ENCODE results near the gene ZBTB39.
"Not testable (repeated sequence)": the region's sequence is repeated elsewhere in the genome, so short reads cannot be mapped to it uniquely, and the experiment has no call there.

The ZBTB39 gene

GRCh38 chr12:57031138-57031725 lies 24.9 kb upstream of the ZBTB39 start:
- no peak for FAIRE-seq

GRCh38 chr12:57029457-57029856 lies 23.1 kb upstream of the ZBTB39 start:
- FAIRE-seq, result no peak

- FAIRE-seq, result no peak
Measured at GRCh38 chr12:57027805-57028153, 21.4 kb upstream of the ZBTB39 start.

- FAIRE-seq, result no peak
Measured at GRCh38 chr12:57027011-57027804, 20.9 kb upstream of the ZBTB39 start.

GRCh38 chr12:57025196-57025595 lies 18.9 kb upstream of the ZBTB39 start:
- no peak for FAIRE-seq

GRCh38 chr12:57022324-57022723 lies 16.0 kb upstream of the ZBTB39 start:
- not testable (repeated sequence) for FAIRE-seq

GRCh38 chr12:57019983-57020719 lies 13.8 kb upstream of the ZBTB39 start:
- no peak for FAIRE-seq

- no peak for FAIRE-seq
Measured at GRCh38 chr12:57018906-57019305, 12.6 kb upstream of the ZBTB39 start.

GRCh38 chr12:57018353-57018752 lies 12.0 kb upstream of the ZBTB39 start:
- FAIRE-seq, result not testable (repeated sequence)

GRCh38 chr12:57016348-57016747 lies 10.0 kb upstream of the ZBTB39 start, which contains the start of gene TAC3:
Gene TAC3, minus strand, starts transcription at chr12:57016529. Its CDS starts 732 bp downstream, at chr12:57015797.
- FAIRE-seq, result no peak

GRCh38 chr12:57012600-57013465 lies 6.5 kb upstream of the ZBTB39 start:
- no peak for FAIRE-seq

GRCh38 chr12:57011438-57012424 lies 5.4 kb upstream of the ZBTB39 start:
- no peak for FAIRE-seq

GRCh38 chr12:57010627-57011247 lies 4.4 kb upstream of the ZBTB39 start:
- FAIRE-seq, result no peak

- no peak for FAIRE-seq
Measured at GRCh38 chr12:57009949-57010626, 3.7 kb upstream of the ZBTB39 start.

- FAIRE-seq, result peak; percentile 67
Measured at GRCh38 chr12:57008178-57008577, 1.8 kb upstream of the ZBTB39 start.

GRCh38 chr12:57006809-57007475 lies 596 bp upstream of the ZBTB39 start:
- FAIRE-seq, result no peak

- no peak for FAIRE-seq
Measured at GRCh38 chr12:57004651-57005050, 1.7 kb downstream of the ZBTB39 start.

- no peak for FAIRE-seq
Measured at GRCh38 chr12:57003395-57003794, 3.0 kb downstream of the ZBTB39 start.

- FAIRE-seq, result no peak
Measured at GRCh38 chr12:57001448-57001906, 4.9 kb downstream of the ZBTB39 start.

GRCh38 chr12:57000393-57000792 lies 6.0 kb downstream of the ZBTB39 start:
- no peak for FAIRE-seq
